Right forelimb (tissue), 1 donor: ENCODE measurements around the gene MYO7B.

Source experiments
- DNase-seq: peaks from one replicate; pipeline ENCODE4 v3.0.0-alpha.2; 2018

MYO7B gene

GRCh38 chr2:127669056-127669455 is 133.6 kb downstream of the MYO7B start:
- DNase-seq, result no peak

GRCh38 chr2:127670055-127670956 is 134.8 kb downstream of the MYO7B start:
- DNase-seq, result no peak

- no peak for DNase-seq
These were observed 135.4 kb downstream of the MYO7B start for GRCh38 chr2:127670957-127671290.

GRCh38 chr2:127671557-127672302 is 136.2 kb downstream of the MYO7B start:
- DNase-seq, result no peak

- DNase-seq, result no peak
These were observed 137.1 kb downstream of the MYO7B start for GRCh38 chr2:127672341-127673224.

GRCh38 chr2:127673291-127674069 is 138.0 kb downstream of the MYO7B start:
- DNase-seq, result no peak

GRCh38 chr2:127674241-127675209 is 139.0 kb downstream of the MYO7B start:
- DNase-seq, result peak; percentile 53

- peak; percentile 52 for DNase-seq
These were observed 140.1 kb downstream of the MYO7B start, which contains the start of gene LIMS2 for GRCh38 chr2:127675331-127676261. Gene LIMS2 (minus strand): TSS chr2:127675530. CDS start chr2:127675024, 506 bp downstream.

GRCh38 chr2:127676906-127677305 is 141.4 kb downstream of the MYO7B start:
- no peak for DNase-seq

- no peak for DNase-seq
These were observed 143.0 kb downstream of the MYO7B start for GRCh38 chr2:127678531-127678930.

- DNase-seq, result no peak
These were observed 143.5 kb downstream of the MYO7B start for GRCh38 chr2:127678991-127679390.

- no peak for DNase-seq
These were observed 144.3 kb downstream of the MYO7B start for GRCh38 chr2:127679680-127680361.

GRCh38 chr2:127680706-127681287 is 145.3 kb downstream of the MYO7B start:
- DNase-seq, result no peak

- no peak for DNase-seq
These were observed 145.9 kb downstream of the MYO7B start for GRCh38 chr2:127681288-127681804.

- no peak for DNase-seq
These were observed 146.7 kb downstream of the MYO7B start for GRCh38 chr2:127681976-127682857.

- no peak for DNase-seq
These were observed 147.6 kb downstream of the MYO7B start for GRCh38 chr2:127683056-127683455.

GRCh38 chr2:127683757-127684156 is 148.3 kb downstream of the MYO7B start:
- no peak for DNase-seq
